SK-N-SH treated with all-trans-retinoic acid at 6 μM for 48 hours (cell line): ENCODE measurements around the gene ABLIM1.

Experiments used
- ATAC-seq: fragments of 200-7000 bp; cut with Tn5 transposase; 3 replicates; pipeline ENCODE4 v1.9.1; 2020; ENCODE audit warnings: mild to moderate bottlenecking, moderate library complexity
- BACH2 ChIP-seq: fragments of 250-450 bp; sonication (Bioruptor Pico); IDR thresholded peaks from 2 replicates; pipeline ENCODE4 v1.9.0; 2021; ENCODE audit warnings: mild to moderate bottlenecking, borderline replicate concordance
- CREB5 ChIP-seq: fragments of 250-450 bp; sonication (Bioruptor Pico); IDR thresholded peaks from 2 replicates; pipeline ENCODE4 v1.5.1; 2020; ENCODE audit warnings: low read depth, mild to moderate bottlenecking, moderate library complexity
- CSDC2 ChIP-seq: fragments of 250-450 bp; sonication (Bioruptor Pico); IDR thresholded peaks from 2 replicates; pipeline ENCODE4 v1.5.0; 2020; ENCODE audit warnings: mild to moderate bottlenecking, moderate library complexity
- CSRNP3 ChIP-seq: fragments of 250-450 bp; sonication (Bioruptor Pico); IDR thresholded peaks from 2 replicates; pipeline ENCODE4 v1.5.1; 2021; ENCODE audit warnings: mild to moderate bottlenecking, moderate library complexity
- GLIS3 ChIP-seq: fragments of 250-450 bp; sonication (Bioruptor Pico); IDR thresholded peaks from 2 replicates; pipeline ENCODE4 v1.5.0; 2020; ENCODE audit warnings: mild to moderate bottlenecking, moderate library complexity
- ISL1 ChIP-seq: fragments of 250-450 bp; sonication (Bioruptor Pico); IDR thresholded peaks from 2 replicates; pipeline ENCODE4 v2.1.2; 2022; ENCODE audit warnings: mild to moderate bottlenecking, moderate library complexity
- OSR1 ChIP-seq: fragments of 250-450 bp; sonication (Bioruptor Pico); IDR thresholded peaks from 2 replicates; pipeline ENCODE4 v1.8.0; 2022; ENCODE audit warnings: moderate library complexity, mild to moderate bottlenecking, inconsistent platforms
- PATZ1 ChIP-seq: fragments of 250-450 bp; sonication (Bioruptor Pico); IDR thresholded peaks from 2 replicates; pipeline ENCODE4 v1.8.0; 2020; ENCODE audit warnings: mild to moderate bottlenecking, moderate library complexity, borderline replicate concordance
- POU6F1 ChIP-seq: fragments of 250-450 bp; sonication (Bioruptor Pico); IDR thresholded peaks from 2 replicates; pipeline ENCODE4 v1.8.0; 2021; ENCODE audit warnings: low read depth, mild to moderate bottlenecking, moderate library complexity, borderline replicate concordance
- PPARA ChIP-seq: fragments of 250-450 bp; sonication (Bioruptor Pico); IDR thresholded peaks from 2 replicates; pipeline ENCODE4 v1.5.0; 2020; ENCODE audit warnings: mild to moderate bottlenecking, borderline replicate concordance
- RARB ChIP-seq: fragments of 250-450 bp; sonication (Bioruptor Pico); IDR thresholded peaks from 2 replicates; pipeline ENCODE4 v1.8.0; 2021; ENCODE audit warnings: mild to moderate bottlenecking, moderate library complexity
- SNAI2 ChIP-seq: fragments of 250-450 bp; sonication (Bioruptor Pico); IDR thresholded peaks from 2 replicates; pipeline ENCODE4 v1.5.0; 2020; ENCODE audit warnings: mild to moderate bottlenecking, moderate library complexity
- TCF4 ChIP-seq: fragments of 250-450 bp; sonication (Bioruptor Pico); IDR thresholded peaks from 2 replicates; pipeline ENCODE4 v1.8.0; 2021; ENCODE audit warnings: mild to moderate bottlenecking, moderate library complexity, borderline replicate concordance
- TOX ChIP-seq: fragments of 250-450 bp; sonication (Bioruptor Pico); IDR thresholded peaks from 2 replicates; pipeline ENCODE4 v1.8.0; 2021; ENCODE audit warnings: mild to moderate bottlenecking, moderate library complexity, borderline replicate concordance
- TSHZ2 ChIP-seq: fragments of 250-450 bp; sonication (Bioruptor Pico); IDR thresholded peaks from 2 replicates; pipeline ENCODE4 v1.5.0; 2020; ENCODE audit warnings: mild to moderate bottlenecking, moderate library complexity
- ZFP3 ChIP-seq: fragments of 250-450 bp; sonication (Bioruptor Pico); IDR thresholded peaks from 2 replicates; pipeline ENCODE4 v1.5.0; 2020; ENCODE audit warnings: mild to moderate bottlenecking, moderate library complexity
- ZFP30 ChIP-seq: fragments of 450-650 bp; formaldehyde crosslinking; IDR thresholded peaks from 2 replicates; pipeline ENCODE4 v1.5.0; 2022; ENCODE audit warnings: mild to moderate bottlenecking, moderate library complexity
- ZNF565 ChIP-seq: fragments of 450-650 bp; formaldehyde crosslinking; conservative IDR thresholded peaks from 2 replicates; pipeline ENCODE4 v1.5.0; 2020; ENCODE audit warnings: low read depth, mild to moderate bottlenecking, moderate library complexity
- ZNF70 ChIP-seq: fragments of 450-650 bp; formaldehyde crosslinking; IDR thresholded peaks from 2 replicates; pipeline ENCODE4 v1.5.0; 2020; ENCODE audit warnings: mild to moderate bottlenecking, moderate library complexity
- ZNF8 ChIP-seq: fragments of 450-650 bp; formaldehyde crosslinking; IDR thresholded peaks from 2 replicates; pipeline ENCODE4 v1.5.0; 2020; ENCODE audit warnings: mild to moderate bottlenecking, moderate library complexity

The ABLIM1 gene

DNA sequence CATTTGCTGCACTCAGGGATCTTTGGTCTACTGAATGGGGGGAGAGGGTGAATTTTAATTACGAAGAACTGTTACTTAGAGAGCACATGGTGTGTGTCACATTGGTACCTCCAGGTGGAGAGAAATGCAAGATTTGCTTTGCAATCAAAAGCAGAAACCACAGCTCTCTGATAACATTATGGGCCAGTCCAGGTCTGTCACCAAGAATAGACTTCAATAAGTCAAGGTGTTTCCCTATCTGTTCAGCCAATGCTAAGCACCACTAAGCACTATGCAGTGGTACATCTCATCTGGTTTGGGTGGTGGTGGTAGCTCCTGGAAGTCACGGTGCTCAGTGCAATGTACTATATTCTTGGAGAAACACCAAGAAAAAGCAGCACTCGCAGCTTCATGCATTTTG, 134.2 kb downstream of the ABLIM1 start:
- TF ChIP-seq ZFP30 (CRISPR knock-in tag) (no peak), ZFP3 (CRISPR knock-in tag) (no peak)
- ATAC-seq: no peak

DNA sequence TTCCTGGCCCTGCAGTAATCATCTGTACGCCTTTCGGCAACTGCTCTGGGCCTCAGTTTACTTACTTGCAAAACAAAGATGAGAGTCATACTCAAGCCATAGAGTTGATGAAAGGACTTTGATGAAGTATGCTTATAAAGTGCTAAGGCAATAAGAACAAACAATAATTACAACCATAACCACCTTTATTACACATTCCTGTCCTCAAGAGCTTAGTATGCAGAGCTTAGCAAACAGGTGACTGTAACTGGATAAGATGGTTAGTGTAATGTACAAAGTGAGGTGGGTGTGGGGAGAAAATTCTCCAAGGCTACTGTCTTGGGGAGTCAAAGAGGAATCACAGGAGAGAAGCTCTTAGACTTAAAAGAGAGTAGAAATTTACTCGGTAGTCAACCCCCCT, 136.8 kb downstream of the ABLIM1 start:
- TF ChIP-seq TCF4 (CRISPR knock-in tag): no peak
- ATAC-seq: no peak

- no peak; the same call in 2 of the 3 replicates for ATAC-seq
- TF ChIP-seq CSRNP3 (CRISPR knock-in tag) (no peak), CSDC2 (CRISPR knock-in tag) (no peak), OSR1 (CRISPR knock-in tag) (no peak), PPARA (no peak), TSHZ2 (no peak), ISL1 (CRISPR knock-in tag) (no peak), ZNF8 (CRISPR knock-in tag) (no peak), BACH2 (no peak), ZNF70 (CRISPR knock-in tag) (no peak), GLIS3 (CRISPR knock-in tag) (no peak)
- TF ChIP-seq, all 23 proteins: peak for 0
These were observed 137.6 kb downstream of the ABLIM1 start for GRCh38 chr10:114520453-114520852.

DNA sequence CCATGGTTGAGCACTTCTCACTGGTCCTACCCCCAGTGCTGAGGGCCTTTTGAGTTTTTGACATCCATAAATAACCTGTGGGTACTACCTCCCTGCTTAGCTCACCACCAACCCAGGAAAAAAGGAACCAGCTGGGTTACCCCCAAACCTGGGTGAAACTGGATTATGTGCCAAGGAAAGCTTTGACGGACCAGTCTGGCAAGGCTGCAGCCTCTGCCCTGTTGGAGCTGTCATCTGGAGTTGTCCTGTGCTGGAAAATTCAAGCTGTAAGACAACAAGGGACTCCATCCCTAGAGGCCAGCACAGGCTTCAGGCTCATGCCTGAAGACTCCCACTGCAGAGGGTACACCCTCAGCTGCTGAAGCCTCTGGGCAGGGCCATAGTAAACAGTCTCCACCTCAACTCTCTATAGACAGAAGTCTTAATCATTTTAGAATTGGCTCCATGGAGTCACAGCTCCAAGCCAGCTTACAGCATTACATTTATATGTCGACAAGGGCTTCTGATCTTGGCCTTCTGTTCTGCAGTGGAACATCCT, 138.2 kb downstream of the ABLIM1 start:
- TF ChIP-seq ZNF70 (CRISPR knock-in tag) (no peak), CREB5 (no peak), TOX (CRISPR knock-in tag) (no peak), SNAI2 (CRISPR knock-in tag) (no peak), ZNF8 (CRISPR knock-in tag) (no peak), PATZ1 (CRISPR knock-in tag) (no peak), ZFP3 (CRISPR knock-in tag) (no peak), ZNF565 (CRISPR knock-in tag) (no peak)
- ATAC-seq: no peak

- no peak for ATAC-seq
- TF ChIP-seq ZNF8 (CRISPR knock-in tag) (no peak), OSR1 (CRISPR knock-in tag) (no peak), POU6F1 (CRISPR knock-in tag) (no peak), TSHZ2 (no peak), CSRNP3 (CRISPR knock-in tag) (no peak), TCF4 (CRISPR knock-in tag) (no peak), RARB (CRISPR knock-in tag) (no peak), ZNF70 (CRISPR knock-in tag) (no peak), ISL1 (CRISPR knock-in tag) (no peak)
- TF ChIP-seq, all 23 proteins: peak for 0
These were observed 138.8 kb downstream of the ABLIM1 start for GRCh38 chr10:114519306-114519669.
